ENCODE measurements around the gene SMIM26.
"Not testable (repeated sequence)": the region's sequence is repeated elsewhere in the genome, so short reads cannot be mapped to it uniquely, and the experiment has no call there.

SMIM26 gene, protein sequence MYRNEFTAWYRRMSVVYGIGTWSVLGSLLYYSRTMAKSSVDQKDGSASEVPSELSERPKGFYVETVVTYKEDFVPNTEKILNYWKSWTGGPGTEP

DNA sequence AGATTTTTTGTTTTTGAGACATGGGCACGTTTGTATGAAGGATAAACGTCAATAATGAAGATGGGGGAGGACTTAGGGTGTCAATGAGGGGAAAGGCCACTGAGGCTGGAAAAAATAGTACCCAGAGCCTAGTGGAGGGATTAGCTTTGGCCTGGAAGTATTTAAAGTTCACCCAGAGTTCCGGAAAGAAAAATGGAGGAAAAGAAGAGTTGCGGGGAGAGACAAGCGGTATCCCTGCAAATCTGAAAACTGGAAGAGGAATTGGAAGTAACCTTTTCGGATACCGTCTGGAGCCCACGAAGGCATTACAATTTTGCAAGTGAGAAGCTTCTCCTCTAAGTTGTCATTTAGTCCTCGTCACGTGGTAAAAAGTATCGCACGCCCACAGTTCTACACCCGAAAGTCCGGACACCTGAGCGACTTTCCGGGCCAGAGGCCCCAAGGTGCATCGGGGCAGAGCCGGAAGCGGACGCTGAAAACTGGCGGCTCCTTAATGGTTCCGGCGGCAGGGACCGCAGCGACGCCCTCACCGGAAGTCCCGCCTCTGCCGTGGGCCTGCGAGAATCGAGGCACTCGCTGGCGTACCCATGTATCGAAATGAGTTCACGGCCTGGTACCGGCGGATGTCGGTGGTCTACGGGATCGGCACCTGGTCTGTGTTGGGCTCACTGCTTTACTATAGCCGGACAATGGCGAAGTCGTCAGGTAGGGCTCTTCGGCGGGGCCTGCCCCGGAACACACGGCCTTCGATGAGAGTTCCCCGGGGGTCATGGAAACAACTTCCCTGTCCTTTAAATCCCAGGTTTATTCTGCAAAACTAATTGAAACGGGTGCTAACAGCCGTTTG lies at the start of gene SMIM26:
SMIM26 (plus strand) TSS at position 541 of the 847 bp plus-strand sequence; CDS start at position 588, 47 bp downstream.
- peak; percentile 93 for DNase-seq (ENCODE audit: low spot score)

DNA sequence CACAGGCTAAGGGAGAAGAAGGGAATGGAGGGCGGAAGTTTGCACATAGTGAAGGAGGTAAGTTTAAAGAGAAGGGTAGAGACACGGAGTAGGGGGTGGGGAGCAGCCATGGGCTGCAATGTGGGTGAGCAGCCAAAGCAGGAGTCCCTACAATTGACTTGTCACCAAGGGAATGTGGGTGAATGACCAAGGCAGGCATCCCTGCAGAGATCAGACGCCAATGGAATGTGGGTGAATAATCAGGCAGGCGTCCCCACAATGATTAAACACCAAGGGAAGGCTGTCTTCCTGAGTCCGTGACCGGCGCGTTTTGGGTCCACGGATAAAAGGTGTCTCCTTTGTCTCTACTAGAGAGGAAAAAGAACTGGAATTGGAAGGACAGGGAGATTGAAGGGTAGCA lies 45.2 kb upstream of the SMIM26 start:
- DNase-seq (ENCODE audit: low spot score): not testable (repeated sequence)

DNA sequence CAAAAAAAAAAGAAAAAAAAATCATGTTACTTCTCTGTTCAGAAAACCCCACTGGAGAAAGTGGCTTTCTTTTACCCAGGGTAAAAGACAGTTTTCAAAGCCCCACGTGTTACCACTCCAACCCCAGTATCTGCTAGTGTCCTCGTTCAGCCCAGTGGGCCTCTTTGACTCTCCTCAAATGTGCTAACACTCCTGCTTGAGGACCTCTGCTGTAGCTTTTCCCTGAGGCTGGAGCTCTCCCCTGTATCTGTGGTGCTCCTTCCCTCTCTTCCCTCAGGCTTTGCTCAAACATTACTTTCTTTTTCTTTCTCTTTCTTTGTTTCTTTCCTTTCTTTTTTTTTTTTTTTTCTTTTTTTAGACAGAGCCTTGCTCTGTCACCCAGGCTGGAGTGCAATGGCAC lies 44.2 kb upstream of the SMIM26 start:
- no peak for DNase-seq (ENCODE audit: low spot score)

DNA sequence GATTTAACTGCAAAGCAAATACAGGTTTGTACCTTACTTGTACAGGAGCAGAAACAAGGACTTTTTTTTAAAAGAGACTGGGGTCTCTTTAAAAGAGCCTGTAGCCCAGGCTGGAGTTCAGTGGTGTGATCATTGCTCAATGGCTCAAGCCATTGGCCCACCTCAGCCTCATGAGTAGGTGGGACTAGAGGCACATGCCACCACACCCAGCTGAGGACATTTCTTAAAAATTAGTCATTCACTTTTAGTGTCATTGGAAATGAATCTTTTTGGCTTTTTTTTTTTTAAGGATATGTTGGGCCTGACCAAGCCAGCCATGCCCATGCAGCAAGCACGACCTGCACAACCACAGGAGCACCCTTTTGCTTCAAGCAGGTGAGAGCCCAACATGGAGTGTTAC lies 42.6 kb upstream of the SMIM26 start:
- DNase-seq (ENCODE audit: low spot score): no peak

DNA sequence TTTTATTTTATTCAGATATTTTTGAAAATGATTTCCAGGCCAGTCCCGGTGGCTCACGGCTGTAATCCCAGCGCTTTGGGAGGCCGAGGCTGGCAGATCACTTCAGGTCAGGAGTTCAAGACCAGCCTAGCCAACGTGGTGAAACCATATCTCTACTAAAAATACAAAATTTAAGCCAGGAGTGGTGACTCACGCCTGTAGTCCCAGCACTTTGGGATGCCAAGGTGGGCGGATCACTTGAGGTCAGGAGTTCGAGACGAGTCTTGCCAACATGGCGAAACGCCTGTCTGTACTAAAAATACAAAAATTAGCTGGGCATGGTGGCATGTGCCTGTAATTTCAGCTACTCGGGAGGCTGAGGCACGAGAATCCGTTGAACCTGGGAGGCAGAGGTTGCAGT lies 40.5 kb upstream of the SMIM26 start:
- not testable (repeated sequence) for DNase-seq (ENCODE audit: low spot score)

DNA sequence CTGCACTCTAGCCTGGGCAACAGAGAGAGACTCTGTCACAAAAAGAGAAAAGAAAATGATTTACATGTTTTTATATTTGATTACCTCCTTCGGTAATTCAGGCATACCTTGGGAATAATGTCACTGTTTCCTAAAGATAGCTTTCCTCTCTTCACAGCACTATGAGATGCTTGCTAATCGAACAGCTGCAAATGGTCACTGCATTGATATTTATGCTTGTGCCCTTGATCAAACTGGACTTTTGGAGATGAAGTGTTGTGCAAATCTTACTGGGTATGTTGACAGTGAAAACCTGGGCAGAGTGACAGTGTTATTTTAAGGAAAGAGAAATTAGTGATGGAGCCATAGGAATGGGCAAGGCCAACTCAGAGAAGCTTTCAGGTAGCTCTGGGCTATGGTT lies 39.9 kb upstream of the SMIM26 start:
- DNase-seq (ENCODE audit: low spot score): no peak

DNA sequence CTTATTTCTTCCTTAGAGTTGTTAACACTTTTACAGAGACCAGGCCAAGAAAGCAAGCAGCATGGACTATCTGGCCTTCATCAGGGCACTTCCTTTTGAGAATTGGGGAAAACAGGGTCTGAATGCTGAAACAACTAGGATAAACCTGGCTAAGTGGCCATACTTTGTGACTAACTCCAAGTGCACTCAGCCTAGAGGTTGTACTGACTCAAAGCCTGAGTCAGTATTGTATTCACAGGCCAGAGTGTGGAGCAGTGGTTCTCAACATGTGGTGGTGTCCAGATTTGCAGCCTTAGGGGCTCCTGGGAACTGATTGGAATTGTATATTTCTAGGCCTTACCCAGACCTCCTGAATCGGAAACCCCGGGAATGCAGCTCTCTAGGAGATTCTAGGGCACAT lies 39.4 kb upstream of the SMIM26 start:
- no peak for DNase-seq (ENCODE audit: low spot score)

DNA sequence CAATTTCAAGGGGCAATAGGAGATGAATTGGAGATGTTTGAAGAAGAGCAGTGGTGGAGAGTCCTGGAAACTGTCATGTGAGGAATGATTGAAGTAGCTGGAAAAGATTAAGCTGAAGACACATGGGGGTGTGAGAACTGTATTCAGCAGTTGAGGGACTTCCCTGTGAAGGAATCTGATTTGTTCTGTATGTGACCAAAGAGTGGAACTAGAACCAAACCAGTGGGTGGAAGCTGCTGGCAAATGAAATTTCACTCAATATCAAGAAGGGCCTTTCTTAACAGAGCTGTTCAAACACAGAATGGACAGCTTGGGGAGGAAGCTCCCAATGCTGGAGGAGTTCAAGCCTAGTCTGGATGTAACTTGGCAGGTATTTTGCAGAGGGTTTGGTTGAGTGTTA lies 38.2 kb upstream of the SMIM26 start:
- no peak for DNase-seq (ENCODE audit: low spot score)

DNA sequence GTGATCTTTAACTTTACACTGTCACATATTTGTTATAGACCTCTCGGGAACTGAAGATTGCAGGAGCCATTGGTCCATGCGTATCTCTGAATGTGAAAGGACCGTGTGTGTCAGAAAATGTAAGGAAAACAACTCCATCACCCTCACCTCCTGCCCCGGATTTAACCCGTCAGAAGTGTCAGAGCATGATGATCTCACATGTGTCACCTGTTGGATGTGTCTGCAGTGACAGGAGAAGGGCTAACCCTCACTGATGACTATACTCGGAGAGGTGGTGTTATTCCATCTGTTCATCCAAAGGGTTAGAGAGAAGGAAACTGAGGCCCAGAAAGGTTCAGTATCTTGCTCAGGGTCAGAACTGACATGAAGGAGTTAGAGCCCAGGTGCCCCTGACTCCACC lies 34.6 kb upstream of the SMIM26 start:
- DNase-seq (ENCODE audit: low spot score): no peak

DNA sequence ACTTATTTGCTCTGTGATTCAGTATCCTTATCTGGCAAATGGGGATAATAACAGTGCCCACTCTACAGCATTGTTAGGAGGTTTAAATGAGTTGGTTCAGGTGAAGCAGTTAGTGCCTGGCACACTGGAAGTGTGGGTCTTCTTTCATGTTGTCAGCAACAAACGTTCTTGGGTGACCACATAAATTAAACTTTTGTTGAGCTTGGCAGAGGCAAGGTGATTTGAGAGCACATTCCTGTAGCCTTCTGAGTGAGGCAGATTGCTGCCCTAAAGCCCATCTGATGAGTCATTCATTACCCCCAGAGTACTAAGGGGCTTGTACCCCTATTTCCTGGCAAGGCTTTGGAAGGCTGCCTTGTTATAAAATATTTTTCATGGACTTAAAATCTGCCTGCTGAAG lies 33.7 kb upstream of the SMIM26 start:
- DNase-seq (ENCODE audit: low spot score): no peak

DNA sequence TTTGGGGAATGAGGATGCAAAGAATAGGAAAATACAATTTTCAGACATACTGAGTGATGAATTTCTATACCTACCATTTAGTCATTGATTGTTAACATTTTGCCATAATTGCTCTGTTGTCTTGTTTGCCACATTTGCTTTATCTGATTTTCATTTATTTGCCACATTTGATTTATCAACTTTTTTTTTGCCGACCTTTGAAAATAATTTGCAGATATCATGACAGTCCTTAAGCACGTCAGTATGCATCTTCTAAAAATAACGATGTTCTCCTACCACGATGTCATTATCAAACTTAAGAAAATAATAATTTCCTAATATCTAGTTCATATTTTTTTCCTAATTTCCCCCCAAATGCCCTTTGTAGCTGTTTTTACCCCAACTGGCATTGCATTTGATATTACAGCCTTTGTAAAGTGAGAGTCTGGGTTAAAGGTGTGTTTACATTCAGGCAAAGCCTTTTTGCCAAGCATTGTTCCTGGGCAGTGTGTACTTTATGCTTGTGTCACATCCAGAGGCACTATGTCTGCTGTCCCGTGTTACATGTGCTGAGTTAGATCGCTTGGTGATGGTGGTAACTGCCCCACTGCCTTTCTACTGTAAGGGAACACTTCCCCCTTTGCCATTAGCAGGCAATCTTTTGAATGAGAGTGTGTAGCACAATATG lies 33.1 kb upstream of the SMIM26 start:
- DNase-seq (ENCODE audit: low spot score): no peak

DNA sequence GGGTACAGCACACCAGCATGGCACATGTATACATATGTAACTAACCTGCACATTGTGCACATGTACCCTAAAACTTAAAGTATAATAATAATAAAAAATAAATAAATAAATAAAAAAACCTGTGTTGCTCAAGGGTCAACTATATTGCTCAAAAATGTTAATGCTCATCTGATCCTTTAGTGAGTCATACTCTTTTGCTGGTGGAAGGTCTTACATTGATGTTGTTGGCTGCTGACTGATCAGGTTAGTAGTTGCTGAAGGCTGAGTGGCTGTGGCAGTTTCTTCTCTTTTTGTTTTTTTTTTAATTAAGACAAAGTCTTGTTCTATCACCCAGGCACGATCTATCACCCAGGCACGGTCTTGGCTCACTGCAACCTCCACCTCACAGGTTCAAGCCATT lies 29.6 kb upstream of the SMIM26 start:
- no peak for DNase-seq (ENCODE audit: low spot score)

DNA sequence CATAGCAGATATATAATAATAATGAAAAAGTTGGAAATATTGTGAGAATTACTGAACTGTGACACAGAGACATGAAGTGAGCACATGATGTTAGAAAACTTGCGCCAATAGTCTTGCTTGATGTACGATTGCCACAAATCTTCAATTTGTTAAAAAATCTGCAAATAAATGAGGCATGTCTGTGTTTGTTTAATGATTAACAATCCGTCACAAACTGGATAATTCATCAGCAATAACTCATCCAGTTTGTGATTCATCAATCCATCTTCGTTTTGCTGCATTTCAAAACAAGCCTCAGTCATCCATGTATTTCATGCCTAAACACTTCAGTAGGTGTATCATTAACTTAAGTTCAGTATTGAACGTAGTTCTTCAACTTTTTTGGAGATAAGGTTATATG lies 25.5 kb upstream of the SMIM26 start:
- no peak for DNase-seq (ENCODE audit: low spot score)

DNA sequence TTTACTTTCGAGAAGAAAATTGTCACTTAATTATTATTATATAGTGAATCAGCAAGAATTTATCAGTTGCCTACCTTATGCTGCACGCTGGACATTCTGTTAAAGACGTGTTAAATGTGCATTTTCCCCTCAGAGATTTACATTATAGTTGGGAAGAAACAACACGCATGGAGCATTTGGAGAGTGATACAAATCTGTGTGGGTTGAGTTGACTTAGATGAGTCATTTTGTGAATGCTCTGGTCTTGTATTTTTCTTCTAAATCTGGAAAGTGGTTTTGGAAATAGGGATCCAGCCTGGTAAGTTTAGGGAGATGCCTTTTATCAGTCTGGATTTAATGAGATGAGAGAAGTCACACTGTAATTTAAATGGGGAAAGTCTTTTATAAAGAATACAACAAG lies 24.0 kb upstream of the SMIM26 start:
- no peak for DNase-seq (ENCODE audit: low spot score)

DNA sequence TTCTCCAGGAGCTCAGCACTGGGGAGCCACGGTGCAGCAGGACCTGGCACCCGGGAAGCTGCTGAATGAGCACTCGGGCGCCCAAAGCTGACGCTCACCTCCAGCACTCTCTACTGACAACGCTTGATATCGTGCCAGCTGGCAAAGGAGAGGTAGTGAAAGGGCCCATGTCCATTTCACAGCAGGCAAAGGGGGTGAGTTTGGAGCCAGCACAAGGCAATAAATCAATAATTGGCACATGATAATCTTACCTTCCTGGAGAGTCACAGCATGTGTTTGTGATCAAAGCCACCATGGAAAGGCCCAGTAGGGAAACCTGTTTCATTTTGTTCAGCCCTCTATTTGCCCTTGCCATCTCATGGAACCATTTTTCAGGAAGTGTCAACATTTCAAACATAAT lies 23.3 kb upstream of the SMIM26 start:
- no peak for DNase-seq (ENCODE audit: low spot score)

DNA sequence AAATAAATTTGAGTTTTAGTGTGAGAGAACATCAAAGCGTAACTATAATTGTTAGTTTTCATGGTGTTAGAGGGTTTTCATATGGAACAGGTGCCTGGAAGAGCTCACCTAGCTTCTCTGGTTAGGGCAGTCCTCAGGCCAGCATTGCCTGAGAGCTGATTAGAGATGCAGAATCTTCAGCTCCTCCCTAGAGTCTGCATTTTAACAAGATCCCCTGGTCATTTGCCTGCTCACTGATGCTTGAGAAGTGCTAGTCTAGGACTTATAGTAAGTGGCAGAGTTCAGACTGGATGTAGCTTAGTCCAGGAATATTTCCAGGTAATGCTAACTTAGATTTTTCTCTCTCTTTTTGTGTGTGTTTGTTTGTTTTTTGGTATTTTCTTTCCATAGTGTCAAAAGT lies 21.7 kb upstream of the SMIM26 start:
- no peak for DNase-seq (ENCODE audit: low spot score)

DNA sequence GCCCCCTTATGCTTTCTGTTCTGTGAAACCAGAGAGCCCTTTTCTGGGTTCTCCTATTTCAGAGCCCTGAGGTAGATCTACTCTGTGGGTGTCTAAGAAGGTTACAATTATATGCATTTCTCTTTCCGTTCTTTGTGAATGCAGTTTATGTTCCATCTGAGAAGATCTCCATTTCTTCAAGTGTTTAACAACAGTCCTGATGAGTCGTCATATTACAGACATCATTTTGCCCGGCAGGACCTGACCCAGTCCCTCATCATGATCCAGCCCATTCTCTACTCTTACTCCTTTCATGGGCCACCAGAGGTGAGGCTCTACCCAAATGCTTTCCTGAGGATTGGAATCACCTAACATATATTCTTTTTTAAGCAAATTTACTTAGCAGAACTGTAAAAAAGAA lies 18.8 kb upstream of the SMIM26 start:
- DNase-seq (ENCODE audit: low spot score): no peak

DNA sequence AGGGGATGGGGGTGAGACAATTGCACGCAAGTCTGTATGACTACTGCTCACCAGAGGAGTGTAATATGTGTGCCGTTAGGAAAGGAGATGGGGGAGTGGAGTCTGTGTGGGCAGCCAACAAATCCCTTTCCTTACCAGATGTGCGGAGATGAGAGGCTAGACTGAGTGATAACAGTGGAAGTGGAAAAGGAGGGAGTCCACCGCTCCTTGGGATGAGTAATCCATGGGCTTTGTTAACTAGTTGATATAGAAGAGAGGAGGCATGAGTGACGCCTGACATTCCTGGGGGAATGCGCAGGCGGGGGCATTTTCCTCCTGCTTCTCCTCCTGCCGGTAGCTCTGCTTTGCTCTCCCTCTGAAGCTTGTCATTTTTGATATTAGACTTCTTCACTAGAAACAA lies 13.5 kb upstream of the SMIM26 start:
- DNase-seq (ENCODE audit: low spot score): no peak

DNA sequence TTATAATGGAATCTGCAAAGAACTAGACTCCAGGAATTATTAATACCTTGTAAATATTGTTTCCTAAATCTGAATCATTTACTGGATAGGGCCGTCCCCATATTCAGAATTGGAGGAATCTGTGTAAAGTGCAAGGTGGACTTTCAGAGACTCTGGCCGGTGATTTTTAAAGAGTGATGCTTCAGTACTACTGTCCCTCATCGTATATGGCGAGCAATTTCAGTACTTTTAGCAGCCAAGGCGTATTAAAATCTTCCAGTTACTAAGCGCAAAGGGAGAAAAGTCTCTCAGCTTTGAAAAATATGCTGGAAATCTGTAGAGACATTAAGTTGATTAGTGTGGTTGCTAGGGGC lies 483 bp downstream of the SMIM26 start:
- no peak for DNase-seq (ENCODE audit: low spot score)

DNA sequence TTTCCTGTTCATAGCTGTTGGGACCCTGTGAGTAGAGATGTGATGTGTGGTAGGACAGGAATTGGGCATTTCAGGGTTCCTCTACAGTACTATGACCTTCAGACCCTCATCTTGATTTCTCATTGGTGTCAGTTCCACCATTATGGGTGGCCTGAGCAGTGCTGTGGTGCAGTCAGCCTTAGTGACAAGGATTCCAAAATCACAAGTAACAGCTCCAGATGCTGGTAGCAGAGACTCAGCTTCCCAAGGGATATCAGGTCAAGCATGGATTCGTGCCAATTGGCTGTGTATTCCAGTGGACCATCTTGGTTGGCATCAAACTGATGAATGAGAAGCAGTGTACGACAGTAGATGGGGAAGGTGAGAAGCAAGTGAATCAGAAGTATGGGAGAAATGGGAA lies 3.8 kb downstream of the SMIM26 start:
- no peak for DNase-seq (ENCODE audit: low spot score)

DNA sequence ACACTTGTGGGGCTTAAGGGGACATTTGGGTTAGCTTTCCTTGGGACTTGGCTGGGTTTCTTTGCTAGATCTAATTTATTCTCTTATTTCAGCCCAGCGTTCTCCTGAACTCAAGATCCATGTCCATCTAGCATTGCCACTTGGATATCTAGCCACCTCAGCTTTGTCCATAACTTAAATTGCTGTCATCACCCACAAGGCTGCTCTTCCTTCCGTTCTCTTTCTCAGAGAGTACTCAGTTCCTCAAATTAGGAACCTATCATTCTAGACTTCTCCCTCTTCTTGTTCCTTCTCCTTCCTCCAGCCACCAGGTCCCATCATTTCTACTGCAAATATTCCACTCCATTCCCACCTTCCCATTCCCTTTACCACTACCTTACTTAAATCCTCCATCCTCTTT lies 4.3 kb downstream of the SMIM26 start:
- DNase-seq (ENCODE audit: low spot score): peak; percentile 36

DNA sequence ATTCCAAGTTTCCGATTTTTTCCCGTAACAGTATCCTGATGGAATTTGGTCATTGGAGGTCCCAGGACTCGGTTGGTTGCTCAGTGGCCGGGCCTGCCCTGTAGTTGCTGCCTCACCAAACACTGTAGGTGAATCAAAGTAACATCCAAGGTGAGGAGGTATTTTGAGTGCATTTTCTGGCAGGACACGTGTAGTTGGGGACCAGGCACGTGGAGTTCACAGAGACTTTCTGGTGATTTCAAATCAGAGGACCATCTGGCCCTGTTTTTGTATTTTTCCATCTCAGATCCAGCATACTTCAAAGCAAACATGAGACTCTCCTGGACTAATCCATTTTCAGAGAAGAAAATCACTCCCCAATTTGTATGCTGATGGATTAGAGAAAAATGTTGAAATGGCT lies 10.7 kb downstream of the SMIM26 start:
- DNase-seq (ENCODE audit: low spot score): no peak

DNA sequence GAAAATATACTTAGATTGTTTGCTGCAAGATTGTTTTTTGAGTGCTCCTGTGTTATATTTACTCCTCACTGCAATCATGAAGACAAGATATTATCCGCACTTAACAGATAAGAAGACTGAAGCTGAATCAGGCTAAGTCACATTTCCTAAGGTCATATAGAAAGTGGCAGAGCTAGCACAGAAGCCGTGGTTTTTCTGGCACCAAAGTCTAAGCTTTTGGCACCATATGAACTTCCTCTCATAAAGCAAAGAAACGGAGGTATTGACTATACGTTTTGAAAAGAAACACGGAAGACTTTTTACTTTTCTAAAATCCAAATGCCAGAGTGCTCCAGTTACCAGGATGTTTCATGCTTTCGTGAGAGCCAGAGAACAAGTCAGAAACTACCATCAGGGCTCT lies 11.3 kb downstream of the SMIM26 start:
- DNase-seq (ENCODE audit: low spot score): no peak

DNA sequence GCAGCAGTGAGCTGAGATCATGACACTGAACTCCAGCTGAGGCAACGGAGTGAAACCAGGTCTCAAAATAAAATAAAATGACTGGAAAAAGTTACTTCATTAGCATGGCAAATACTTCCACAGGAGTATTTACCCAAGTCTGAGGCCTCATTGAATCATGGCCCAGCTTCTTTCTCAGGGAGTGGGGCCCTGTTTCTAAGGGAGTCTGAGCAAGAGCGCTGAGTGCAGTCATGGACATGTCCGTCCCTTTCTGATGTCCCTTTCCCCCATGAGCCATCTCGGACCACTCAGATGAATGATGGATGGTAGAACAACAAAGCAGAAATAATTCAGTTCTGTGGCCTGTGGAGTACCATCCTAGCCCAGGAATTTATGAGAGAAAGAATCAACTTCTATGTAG lies 12.8 kb downstream of the SMIM26 start:
- no peak for DNase-seq (ENCODE audit: low spot score)

All from Ammon's horn (tissue), 1 donor.